ENCODE measurements around the gene LIN7B.
"Not testable (repeated sequence)": the region's sequence is repeated elsewhere in the genome, so short reads cannot be mapped to it uniquely, and the experiment has no call there.

The LIN7B gene

GRCh38 chr19:49145573-49146407 is 31.6 kb downstream of the LIN7B start:
- no peak overlapping the region for H3K27ac ChIP-seq
- H3K9me3 ChIP-seq = peaks cover 4% of the 10 kb centered on the region
- H3K27me3 ChIP-seq = peaks cover 99% of the 10 kb centered on the region
- no peaks in the 10 kb centered on the region for H3K36me3 ChIP-seq
- H3K4me1 ChIP-seq (ENCODE audit: control insufficient read depth in 1 of 2, insufficient read depth in 1 of 2, low read depth in 1 of 2, low read length in 1 of 2) = peaks cover 23 to 31% of the 10 kb centered on the region in 2 experiments
- H3K4me3 ChIP-seq (ENCODE audit: low read depth in 1 of 2, low read length in 1 of 2) = no peak overlapping the region
- TF ChIP-seq CTCF (IDR thresholded peaks at IDR 0.05) = peak; percentile 87

- H3K27ac ChIP-seq; H3K9me3 ChIP-seq; H3K4me3 ChIP-seq (ENCODE audit: low read depth in 1 of 2, low read length in 1 of 2); H3K36me3 ChIP-seq: not testable (repeated sequence)
- Histone ChIP-seq H3K4me1 (ENCODE audit: control insufficient read depth in 1 of 2, insufficient read depth in 1 of 2, low read depth in 1 of 2, low read length in 1 of 2) (peaks cover 23 to 35% of the 10 kb centered on the region in 2 experiments), H3K27me3 (peaks cover 99% of the 10 kb centered on the region)
These were observed 32.2 kb downstream of the LIN7B start for GRCh38 chr19:49146408-49146770.

GRCh38 chr19:49148044-49148682 is 34.0 kb downstream of the LIN7B start:
- H3K27me3 ChIP-seq = peaks cover 99% of the 10 kb centered on the region
- H3K27ac ChIP-seq = no peak overlapping the region
- H3K9me3 ChIP-seq = peaks cover 4% of the 10 kb centered on the region
- no peak overlapping the region for H3K4me3 ChIP-seq (ENCODE audit: low read depth in 1 of 2, low read length in 1 of 2)
- H3K36me3 ChIP-seq = no peaks in the 10 kb centered on the region
- TF ChIP-seq CTCF (IDR thresholded peaks at IDR 0.05) = no peak
- H3K4me1 ChIP-seq (ENCODE audit: control insufficient read depth in 1 of 2, insufficient read depth in 1 of 2, low read depth in 1 of 2, low read length in 1 of 2) = peaks cover 20 to 29% of the 10 kb centered on the region in 2 experiments

GRCh38 chr19:49148784-49149651 is 34.8 kb downstream of the LIN7B start:
- peaks cover 4% of the 10 kb centered on the region for H3K9me3 ChIP-seq
- peaks cover 99% of the 10 kb centered on the region for H3K27me3 ChIP-seq
- no peak overlapping the region for H3K27ac ChIP-seq
- H3K4me1 ChIP-seq (ENCODE audit: control insufficient read depth in 1 of 2, insufficient read depth in 1 of 2, low read depth in 1 of 2, low read length in 1 of 2) = peaks cover 20 to 29% of the 10 kb centered on the region in 2 experiments
- peak overlapping the region in 1 of 2 experiments; percentile 60 for H3K4me3 ChIP-seq (ENCODE audit: low read depth in 1 of 2, low read length in 1 of 2)
- no peaks in the 10 kb centered on the region for H3K36me3 ChIP-seq
- TF ChIP-seq CTCF (IDR thresholded peaks at IDR 0.05) = no peak

GRCh38 chr19:49149652-49150105 is 35.5 kb downstream of the LIN7B start:
- H3K27me3 ChIP-seq = peaks cover 99% of the 10 kb centered on the region
- H3K27ac ChIP-seq = no peak overlapping the region
- peaks cover 4% of the 10 kb centered on the region for H3K9me3 ChIP-seq
- no peaks in the 10 kb centered on the region for H3K36me3 ChIP-seq
- TF ChIP-seq CTCF (IDR thresholded peaks at IDR 0.05) = no peak
- peaks cover 20 to 29% of the 10 kb centered on the region in 2 experiments for H3K4me1 ChIP-seq (ENCODE audit: control insufficient read depth in 1 of 2, insufficient read depth in 1 of 2, low read depth in 1 of 2, low read length in 1 of 2)
- peak overlapping the region; percentile 46 to 60 for H3K4me3 ChIP-seq (ENCODE audit: low read depth in 1 of 2, low read length in 1 of 2)
